H9 (cell line): Measurements from ENCODE around the gene SEC62. TPM values are rescaled to one million over a fixed set of nuclear protein-coding genes. Genes with fewer than 3 reads are reported as not detected.

Source experiments
- DNase-seq: peaks from one replicate; pipeline ENCODE4 v3.0.0-alpha.2; 2017
- H2AFZ ChIP-seq: one replicate; pipeline ENCODE4 v1.6.1; 2013; ENCODE audit warnings: mild to moderate bottlenecking, low read length, control low read depth, moderate library complexity
- H2AK5ac ChIP-seq: 2 replicates; pipeline ENCODE4 v1.6.1; 2013; ENCODE audit warnings: low read length, control low read depth, mixed read lengths; ENCODE audit not compliant: insufficient read length
- H2BK120ac ChIP-seq: one replicate; pipeline ENCODE4 v1.6.1; 2013; ENCODE audit warnings: low read depth, mild to moderate bottlenecking, low read length, control low read depth, inconsistent platforms; ENCODE audit not compliant: poor library complexity, severe bottlenecking
- H2BK12ac ChIP-seq: 2 replicates; pipeline ENCODE4 v1.6.1; 2013; ENCODE audit warnings: low read length, control low read depth, mixed read lengths, low read depth; ENCODE audit not compliant: insufficient read length
- H2BK15ac ChIP-seq: 2 replicates; pipeline ENCODE4 v1.6.1; 2013; ENCODE audit warnings: low read depth, low read length, control low read depth
- H2BK20ac ChIP-seq: one replicate; pipeline ENCODE4 v1.6.1; 2013; ENCODE audit warnings: low read depth, mild to moderate bottlenecking, low read length, control low read depth, inconsistent platforms; ENCODE audit not compliant: poor library complexity, severe bottlenecking
- H2BK5ac ChIP-seq: 2 replicates; pipeline ENCODE4 v1.6.1; 2013; ENCODE audit warnings: low read length, control low read depth, mixed read lengths; ENCODE audit not compliant: insufficient read length
- H3K14ac ChIP-seq: 2 replicates; pipeline ENCODE4 v1.6.1; 2013; ENCODE audit warnings: low read length, control low read depth; ENCODE audit not compliant: insufficient read depth
- H3K18ac ChIP-seq: 2 replicates; pipeline ENCODE4 v1.6.1; 2013; ENCODE audit warnings: low read depth, mild to moderate bottlenecking, mixed read lengths, low read length, control low read depth; ENCODE audit not compliant: insufficient read length
- H3K23ac ChIP-seq: 2 replicates; pipeline ENCODE4 v1.6.1; 2013; ENCODE audit warnings: low read length, control low read depth, mixed read lengths, low read depth; ENCODE audit not compliant: insufficient read length
- H3K23me2 ChIP-seq: 2 replicates; pipeline ENCODE4 v1.6.1; 2013; ENCODE audit warnings: low read depth, mild to moderate bottlenecking, mixed read lengths, low read length, control low read depth; ENCODE audit not compliant: insufficient read length, poor library complexity, severe bottlenecking
- H3K27ac ChIP-seq: 2 replicates; pipeline ENCODE4 v1.5.1; 2013; ENCODE audit warnings: low read length, control low read depth, mixed read lengths, low read depth; ENCODE audit not compliant: insufficient read length
- H3K27me3 ChIP-seq: 2 replicates; pipeline ENCODE4 v1.6.1; 2013; ENCODE audit warnings: low read length, control low read depth, inconsistent platforms; ENCODE audit not compliant: insufficient read depth
- H3K4ac ChIP-seq: 2 replicates; pipeline ENCODE4 v1.6.1; 2013; ENCODE audit warnings: low read depth, mild to moderate bottlenecking, control low read depth, inconsistent platforms, low read length, moderate library complexity
- H3K4me1 ChIP-seq: 2 replicates; pipeline ENCODE4 v1.6.1; 2013; ENCODE audit warnings: low read length, control low read depth, inconsistent platforms; ENCODE audit not compliant: insufficient read depth
- H3K4me2 ChIP-seq: 2 replicates; pipeline ENCODE4 v1.6.1; 2013; ENCODE audit warnings: low read length, control low read depth, mixed read lengths; ENCODE audit not compliant: insufficient read length, insufficient read depth
- H3K56ac ChIP-seq: 2 replicates; pipeline ENCODE4 v1.6.1; 2013; ENCODE audit warnings: low read depth, mild to moderate bottlenecking, mixed read lengths, low read length, control low read depth; ENCODE audit not compliant: insufficient read length
- H3K79me1 ChIP-seq: 2 replicates; pipeline ENCODE4 v1.6.1; 2013; ENCODE audit warnings: low read depth, mild to moderate bottlenecking, moderate library complexity, low read length, control low read depth, inconsistent platforms; ENCODE audit not compliant: insufficient read depth, poor library complexity, severe bottlenecking
- H3K79me2 ChIP-seq: 2 replicates; pipeline ENCODE4 v1.6.1; 2013; ENCODE audit warnings: low read length, control low read depth, inconsistent platforms; ENCODE audit not compliant: insufficient read depth
- H3K9ac ChIP-seq: 2 replicates; pipeline ENCODE4 v1.6.1; 2013; ENCODE audit warnings: low read length, control low read depth, mixed read lengths; ENCODE audit not compliant: insufficient read length; ENCODE audit errors: extremely low read depth
- H3K9me3 ChIP-seq: one replicate; pipeline ENCODE4 v1.6.1; 2013; ENCODE audit warnings: low read depth, low read length, inconsistent platforms; ENCODE audit not compliant: control insufficient read depth
- H3T11ph ChIP-seq: one replicate; pipeline ENCODE4 v1.6.1; 2013; ENCODE audit warnings: mild to moderate bottlenecking, low read length, control low read depth, inconsistent platforms
- H4K20me1 ChIP-seq: one replicate; pipeline ENCODE4 v1.6.1; 2013; ENCODE audit not compliant: control insufficient read depth, insufficient read length, insufficient read depth
- H4K5ac ChIP-seq: 2 replicates; pipeline ENCODE4 v1.6.1; 2013; ENCODE audit warnings: low read depth, mild to moderate bottlenecking, mixed read lengths, low read length, control low read depth; ENCODE audit not compliant: insufficient read length
- H4K8ac ChIP-seq: replicated peaks from 2 replicates; pipeline ENCODE4 v1.6.1; 2013; ENCODE audit warnings: low read length, control low read depth, mixed read lengths, low read depth; ENCODE audit not compliant: insufficient read length
- H4K91ac ChIP-seq: 2 replicates; pipeline ENCODE4 v1.6.1; 2013; ENCODE audit warnings: low read depth, mild to moderate bottlenecking, moderate library complexity, mixed read lengths, low read length, control low read depth; ENCODE audit not compliant: insufficient read length
- H3K27ac Mint-ChIP-seq, 3 experiments: 2 replicates in 2 of 3; 3 replicates in 1 of 3; pipeline ENCODE4 v1.8.0; 2020 to 2021; ENCODE audit warnings: mixed read lengths in 3 of 3, mild to moderate bottlenecking in 1 of 3, moderate library complexity in 1 of 3
- H3K27me3 Mint-ChIP-seq: 2 replicates; pipeline ENCODE4 v1.8.0; 2021; ENCODE audit warnings: low read depth, mild to moderate bottlenecking, moderate library complexity, mixed read lengths
- H3K36me3 Mint-ChIP-seq, 3 experiments: 2 replicates in 2 of 3; 3 replicates in 1 of 3; pipeline ENCODE4 v1.8.0; 2020 to 2021; ENCODE audit warnings: low read depth in 3 of 3, mixed read lengths in 3 of 3; ENCODE audit not compliant: insufficient read depth in 1 of 3
- H3K4me1 Mint-ChIP-seq, 2 experiments: 2 replicates each; pipeline ENCODE4 v1.8.0; 2020; ENCODE audit warnings: mixed read lengths in 2 of 2
- H3K4me3 Mint-ChIP-seq, 2 experiments: 2 replicates in 1 of 2; 3 replicates in 1 of 2; pipeline ENCODE4 v1.8.0; 2020 to 2021; ENCODE audit warnings: mild to moderate bottlenecking in 2 of 2, mixed read lengths in 2 of 2, moderate library complexity in 1 of 2
- H3K9me3 Mint-ChIP-seq, 2 experiments: 2 replicates in 1 of 2; 3 replicates in 1 of 2; pipeline ENCODE4 v1.8.0; 2020; ENCODE audit warnings: mild to moderate bottlenecking in 2 of 2, mixed read lengths in 2 of 2, moderate library complexity in 1 of 2
- CTCF ChIP-seq: fragments of 200-600 bp; sonication (generic); conservative IDR thresholded peaks from 3 replicates; pipeline ENCODE4 v1.8.0; 2021; ENCODE audit warnings: antibody characterized with exemption, mild to moderate bottlenecking
- WGBS: extraction: QIAGEN DNeasy Blood & Tissue Kit; methylation state at CpG from one replicate; pipeline ENCODE4 v1.1.7; 2013; ENCODE audit warnings: missing lambda C conversion rate, low lambda C conversion rate, mixed read lengths; ENCODE audit not compliant: insufficient read length; ENCODE audit errors: extremely low coverage; 5-methylcytosine and 5-hydroxymethylcytosine counted together
- total RNA-seq: library from RNA; stranded (reverse); gene quantifications from 2 replicates; pipeline ENCODE4 v1.2.1, GENCODE V29; 2021

Gene SEC62
- total RNA-seq, 1 experiment from 2014 or later: 98.7 TPM

- no peaks in the 10 kb centered on the region for H3K27me3 Mint-ChIP-seq
- Histone ChIP-seq H3K9me3 (no peaks in the 10 kb centered on the region), H2AK5ac (no peak overlapping the region), H3K9ac (no peak overlapping the region), H2AFZ (no peak overlapping the region), H2BK120ac (no peak overlapping the region), H2BK20ac (no peak overlapping the region), H2BK12ac (no peak overlapping the region), H3K14ac (no peak overlapping the region), H3K27ac (no peak overlapping the region), H4K5ac (no peak overlapping the region), H4K8ac (no peak overlapping the region), H4K91ac (no peak overlapping the region), H3K18ac (no peak overlapping the region), H3K56ac (no peak overlapping the region), H3K4ac (no peak overlapping the region), H2BK15ac (no peak overlapping the region), H3T11ph (no peak overlapping the region), H2BK5ac (no peak overlapping the region), H3K4me2 (no peak overlapping the region), H3K79me1 (peaks cover 5% of the 10 kb centered on the region), H3K23ac (no peak overlapping the region), H3K23me2 (peaks cover 4% of the 10 kb centered on the region), H3K79me2 (peaks cover 29% of the 10 kb centered on the region; the same call in 1 of the 2 replicates), H4K20me1 (no peaks in the 10 kb centered on the region), H3K4me1 (no peaks in the 10 kb centered on the region; the same call in 1 of the 2 replicates), H3K27me3 (no peaks in the 10 kb centered on the region)
- no peak for DNase-seq
- no peaks in the 10 kb centered on the region for H3K9me3 Mint-ChIP-seq
- no peak overlapping the region for H3K27ac Mint-ChIP-seq
- TF ChIP-seq CTCF: no peak
- no CpG with 5 or more reads among the region's 1 CpG for WGBS
- H3K36me3 Mint-ChIP-seq: peaks cover 0 to 13% (median 13%) of the 10 kb centered on the region in 3 experiments; a peak in 5 of 7 replicates
- no peak overlapping the region for H3K4me3 Mint-ChIP-seq
- H3K4me1 Mint-ChIP-seq: peaks cover 26 to 29% of the 10 kb centered on the region in 2 experiments
Measured at GRCh38 chr3:169970847-169971246, 4.2 kb downstream of the SEC62 start.
